Ishikawa (cell line): ENCODE results near the gene POU3F2.

ENCODE experiments used
- CEBPB ChIP-seq: IDR thresholded peaks from 2 replicates; pipeline ENCODE4 v1.6.1; 2012
- CREB1 ChIP-seq: IDR thresholded peaks from 2 replicates; pipeline ENCODE4 v1.6.1; 2012; ENCODE audit warnings: low read depth
- EGR1 ChIP-seq: IDR thresholded peaks from 2 replicates; pipeline ENCODE4 v1.6.1; 2012
- EP300 ChIP-seq: IDR thresholded peaks from 2 replicates; pipeline ENCODE4 v1.6.1; 2012; ENCODE audit warnings: borderline replicate concordance
- FOXM1 ChIP-seq: IDR thresholded peaks from 2 replicates; pipeline ENCODE4 v1.6.1; 2012; ENCODE audit warnings: low read depth, borderline replicate concordance
- MAX ChIP-seq: IDR thresholded peaks from 2 replicates; pipeline ENCODE4 v1.6.1; 2012
- NFIC ChIP-seq: IDR thresholded peaks from 2 replicates; pipeline ENCODE4 v1.6.1; 2012
- RAD21 ChIP-seq: IDR thresholded peaks from 2 replicates; pipeline ENCODE4 v1.6.1; 2012; ENCODE audit warnings: low read depth
- REST ChIP-seq: IDR thresholded peaks from 2 replicates; pipeline ENCODE4 v1.6.1; 2012; ENCODE audit warnings: low read depth, mild to moderate bottlenecking
- TAF1 ChIP-seq: IDR thresholded peaks from 2 replicates; pipeline ENCODE4 v1.6.1; 2012; ENCODE audit warnings: low read depth, mild to moderate bottlenecking
- TCF12 ChIP-seq: IDR thresholded peaks from 2 replicates; pipeline ENCODE4 v1.6.1; 2012; ENCODE audit warnings: low read depth
- TEAD4 ChIP-seq: IDR thresholded peaks from 2 replicates; pipeline ENCODE4 v1.6.1; 2012
- USF1 ChIP-seq: IDR thresholded peaks from 2 replicates; pipeline ENCODE4 v1.6.1; 2012
- YY1 ChIP-seq: IDR thresholded peaks from 2 replicates; pipeline ENCODE4 v1.6.1; 2012; ENCODE audit warnings: low read depth
- ZBTB7A ChIP-seq: IDR thresholded peaks from 2 replicates; pipeline ENCODE4 v1.6.1; 2012; ENCODE audit warnings: low read depth

Gene POU3F2

GRCh38 chr6:98880486-98880885 lies 46.1 kb downstream of the POU3F2 start:
- TF ChIP-seq EGR1 (no peak), RAD21 (no peak), TCF12 (no peak), USF1 (no peak), CEBPB (no peak), REST (no peak), TEAD4 (no peak), YY1 (no peak), TAF1 (no peak), CREB1 (no peak), MAX (no peak), FOXM1 (no peak), EP300 (no peak), ZBTB7A (no peak), NFIC (no peak)

- TF ChIP-seq CREB1 = no peak
- no peak for TF ChIP-seq NFIC
- no peak for TF ChIP-seq CEBPB
- no peak for TF ChIP-seq RAD21
- no peak for TF ChIP-seq EGR1
Observed at GRCh38 chr6:98885330-98885729, 51.0 kb downstream of the POU3F2 start.

GRCh38 chr6:98887650-98888049 lies 53.3 kb downstream of the POU3F2 start:
- TF ChIP-seq TEAD4 = no peak
- no peak for TF ChIP-seq YY1
- TF ChIP-seq CREB1 = no peak
- TF ChIP-seq USF1 = no peak
- TF ChIP-seq CEBPB = no peak
- no peak for TF ChIP-seq FOXM1
- TF ChIP-seq REST = no peak
- TF ChIP-seq EGR1 = no peak
- no peak for TF ChIP-seq RAD21
- TF ChIP-seq TAF1 = no peak
- TF ChIP-seq ZBTB7A = no peak
- TF ChIP-seq MAX = no peak
- TF ChIP-seq NFIC = no peak
- no peak for TF ChIP-seq EP300
